GM21723 (cell line): Measurements from ENCODE around the gene CDH7.

Experiments used
- ATAC-seq: cut with Tn5 transposase; IDR thresholded peaks from one replicate; pipeline ENCODE4 v1.9.1; 2021; ENCODE audit warnings: mild to moderate bottlenecking, moderate library complexity; ENCODE audit not compliant: unreplicated experiment

CDH7 gene

GRCh38 chr18:65762556-65762955 is 11.7 kb downstream of the CDH7 start:
- ATAC-seq, result no peak

GRCh38 chr18:65767406-65767805 is 16.6 kb downstream of the CDH7 start:
- no peak for ATAC-seq

- no peak for ATAC-seq
Observed at GRCh38 chr18:65768120-65768778, 17.4 kb downstream of the CDH7 start.

- no peak for ATAC-seq
Observed at GRCh38 chr18:65769652-65770051, 18.8 kb downstream of the CDH7 start.

GRCh38 chr18:65786474-65786873 is 35.7 kb downstream of the CDH7 start:
- ATAC-seq, result no peak

- no peak for ATAC-seq
Observed at GRCh38 chr18:65788373-65788772, 37.6 kb downstream of the CDH7 start.

GRCh38 chr18:65790604-65791003 is 39.8 kb downstream of the CDH7 start:
- ATAC-seq, result no peak

- ATAC-seq, result no peak
Observed at GRCh38 chr18:65791719-65792118, 40.9 kb downstream of the CDH7 start.

GRCh38 chr18:65792456-65793074 is 41.8 kb downstream of the CDH7 start:
- ATAC-seq, result no peak

GRCh38 chr18:65808759-65809158 is 57.9 kb downstream of the CDH7 start:
- ATAC-seq, result no peak

- no peak for ATAC-seq
Observed at GRCh38 chr18:65811307-65811706, 60.5 kb downstream of the CDH7 start.

- no peak for ATAC-seq
Observed at GRCh38 chr18:65815506-65815905, 64.7 kb downstream of the CDH7 start.

GRCh38 chr18:65817178-65817577 is 66.4 kb downstream of the CDH7 start:
- no peak for ATAC-seq

- no peak for ATAC-seq
Observed at GRCh38 chr18:65821911-65822310, 71.1 kb downstream of the CDH7 start.

GRCh38 chr18:65822826-65823225 is 72.0 kb downstream of the CDH7 start:
- ATAC-seq, result no peak

- ATAC-seq, result no peak
Observed at GRCh38 chr18:65827444-65827843, 76.6 kb downstream of the CDH7 start.

GRCh38 chr18:65835881-65836280 is 85.1 kb downstream of the CDH7 start:
- ATAC-seq, result no peak

GRCh38 chr18:65846107-65846506 is 95.3 kb downstream of the CDH7 start:
- ATAC-seq, result no peak

GRCh38 chr18:65852273-65852672 is 101.5 kb downstream of the CDH7 start:
- no peak for ATAC-seq

GRCh38 chr18:65859075-65859474 is 108.3 kb downstream of the CDH7 start:
- ATAC-seq, result no peak

GRCh38 chr18:65869527-65869926 is 118.7 kb downstream of the CDH7 start:
- no peak for ATAC-seq

GRCh38 chr18:65876310-65876709 is 125.5 kb downstream of the CDH7 start:
- ATAC-seq, result no peak

- ATAC-seq, result no peak
Observed at GRCh38 chr18:65897292-65897691, 146.5 kb downstream of the CDH7 start.
